GM23338 (cell line): ENCODE results near the gene SLC25A39. TPM values are rescaled to one million over a fixed set of nuclear protein-coding genes. Genes with fewer than 3 reads are reported as not detected.
"Not testable (repeated sequence)": the region's sequence is repeated elsewhere in the genome, so short reads cannot be mapped to it uniquely, and the experiment has no call there.

Experiments used
- ATAC-seq: fragments of 200-7000 bp; cut with Tn5 transposase; 3 replicates; pipeline ENCODE4 v1.9.1; 2020
- DNase-seq: peaks from one replicate; pipeline ENCODE4 v3.0.0-alpha.2; 2015; ENCODE audit warnings: low spot score
- H2AFZ ChIP-seq: fragments of 200-600 bp; sonication (generic); 2 replicates; pipeline ENCODE4 v1.8.0; 2016; ENCODE audit warnings: antibody characterized with exemption, mild to moderate bottlenecking, moderate library complexity
- H3F3A ChIP-seq: fragments of 200-600 bp; sonication (generic); replicated peaks from 2 replicates; pipeline ENCODE4 v1.8.0; 2017; ENCODE audit warnings: antibody characterized with exemption, mixed run types, low read depth
- H3K27ac ChIP-seq: fragments of 200-600 bp; sonication (generic); 2 replicates; pipeline ENCODE4 v1.6.1; 2016; ENCODE audit warnings: low read depth
- H3K27me3 ChIP-seq: fragments of 200-600 bp; sonication (generic); 2 replicates; pipeline ENCODE4 v1.8.0; 2016; ENCODE audit warnings: mild to moderate bottlenecking, mixed run types, moderate library complexity; ENCODE audit not compliant: insufficient read depth
- H3K36me3 ChIP-seq: fragments of 200-600 bp; sonication (generic); 2 replicates; pipeline ENCODE4 v1.8.0; 2016; ENCODE audit warnings: mild to moderate bottlenecking; ENCODE audit not compliant: insufficient read depth
- H3K4me1 ChIP-seq: fragments of 200-600 bp; sonication (generic); 2 replicates; pipeline ENCODE4 v1.8.0; 2016; ENCODE audit warnings: mild to moderate bottlenecking, moderate library complexity; ENCODE audit not compliant: insufficient read depth
- H3K4me2 ChIP-seq: fragments of 200-600 bp; sonication (generic); 2 replicates; pipeline ENCODE4 v1.7.1; 2017; ENCODE audit warnings: mixed run types
- H3K4me3 ChIP-seq: fragments of 200-600 bp; sonication (generic); 2 replicates; pipeline ENCODE4 v1.6.1; 2016; ENCODE audit warnings: mixed run types
- H3K79me2 ChIP-seq: fragments of 200-600 bp; sonication (generic); replicated peaks from 2 replicates; pipeline ENCODE4 v1.8.0; 2017; ENCODE audit warnings: mild to moderate bottlenecking; ENCODE audit not compliant: insufficient read depth
- H3K9me2 ChIP-seq: fragments of 200-600 bp; sonication (generic); 2 replicates; pipeline ENCODE4 v1.8.0; 2017; ENCODE audit not compliant: insufficient read depth
- H4K20me1 ChIP-seq: fragments of 200-600 bp; sonication (generic); replicated peaks from 2 replicates; pipeline ENCODE4 v1.8.0; 2017; ENCODE audit warnings: mild to moderate bottlenecking; ENCODE audit not compliant: insufficient read depth
- H3K27ac Mint-ChIP-seq: 2 replicates; pipeline ENCODE4 v1.8.0; 2020; ENCODE audit warnings: inconsistent platforms, mild to moderate bottlenecking, moderate library complexity, mixed read lengths
- H3K27me3 Mint-ChIP-seq: 3 replicates; pipeline ENCODE4 v1.8.0; 2022; ENCODE audit warnings: low read depth, mild to moderate bottlenecking, moderate library complexity, mixed read lengths, inconsistent platforms; ENCODE audit not compliant: insufficient read depth, poor library complexity
- H3K36me3 Mint-ChIP-seq: 3 replicates; pipeline ENCODE4 v1.8.0; 2021; ENCODE audit warnings: low read depth, mild to moderate bottlenecking, inconsistent platforms, moderate library complexity, mixed read lengths
- H3K4me1 Mint-ChIP-seq: 3 replicates; pipeline ENCODE4 v1.8.0; 2020; ENCODE audit warnings: mild to moderate bottlenecking, inconsistent platforms, mixed read lengths
- H3K4me3 Mint-ChIP-seq: 3 replicates; pipeline ENCODE4 v1.8.0; 2021; ENCODE audit warnings: moderate library complexity, mild to moderate bottlenecking, inconsistent platforms, mixed read lengths
- H3K9me3 Mint-ChIP-seq: 3 replicates; pipeline ENCODE4 v1.8.0; 2020; ENCODE audit warnings: moderate library complexity, mild to moderate bottlenecking, inconsistent platforms, mixed read lengths
- CREB1 ChIP-seq: fragments of 250-450 bp; sonication (Bioruptor Pico); IDR thresholded peaks from 2 replicates; pipeline ENCODE4 v1.5.0; 2020; ENCODE audit warnings: low read depth, mild to moderate bottlenecking, moderate library complexity
- EZH2 ChIP-seq: fragments of 200-600 bp; sonication (generic); IDR thresholded peaks from one replicate; pipeline ENCODE4 v1.8.0; 2017; ENCODE audit warnings: antibody characterized with exemption, mild to moderate bottlenecking, low read depth; ENCODE audit not compliant: unreplicated experiment
- JUNB ChIP-seq: IDR thresholded peaks from one replicate; pipeline ENCODE4 v1.6.1; 2016; ENCODE audit warnings: antibody characterized with exemption; ENCODE audit not compliant: unreplicated experiment
- ZNF114 ChIP-seq: fragments of 250-450 bp; sonication (Bioruptor Pico); IDR thresholded peaks from 2 replicates; pipeline ENCODE4 v1.5.0; 2020; ENCODE audit warnings: mild to moderate bottlenecking, moderate library complexity
- polyA plus RNA-seq: library from polyadenylated mRNA; unstranded; fragments of >200 nt; fragmentation: Nextera tagmentation; extraction: Ambion mirVana; gene quantifications from 2 replicates; pipeline ENCODE4 v1.2.1, GENCODE V29; 2016
- total RNA-seq: library from RNA; depleted of rRNA; stranded (reverse); fragments of >200 nt; shearing (Covaris generic); gene quantifications from 2 replicates; pipeline ENCODE4 v1.2.3, GENCODE V29; 2014
- TF ChIP-seq, protein P1 (sequence below): fragments of 250-450 bp; sonication (Bioruptor Pico); IDR thresholded peaks from 2 replicates; pipeline ENCODE4 v1.5.0; 2020; ENCODE audit warnings: mild to moderate bottlenecking, moderate library complexity
- TF ChIP-seq, protein P2 (sequence below), 2 experiments: fragments of 200-600 bp in 1 of 2; sonication (generic) in 1 of 2; conservative IDR thresholded peaks; 2 replicates each; pipeline versions ENCODE4 v1.5.1 to v1.6.1; 2016 to 2017; ENCODE audit warnings: antibody characterized with exemption in 2 of 2, low read depth in 2 of 2, mild to moderate bottlenecking in 2 of 2, moderate library complexity in 1 of 2

Gene SLC25A39
- total and polyA plus RNA-seq, 2 experiments from 2014 or later, result 184 to 202 TPM

DNA sequence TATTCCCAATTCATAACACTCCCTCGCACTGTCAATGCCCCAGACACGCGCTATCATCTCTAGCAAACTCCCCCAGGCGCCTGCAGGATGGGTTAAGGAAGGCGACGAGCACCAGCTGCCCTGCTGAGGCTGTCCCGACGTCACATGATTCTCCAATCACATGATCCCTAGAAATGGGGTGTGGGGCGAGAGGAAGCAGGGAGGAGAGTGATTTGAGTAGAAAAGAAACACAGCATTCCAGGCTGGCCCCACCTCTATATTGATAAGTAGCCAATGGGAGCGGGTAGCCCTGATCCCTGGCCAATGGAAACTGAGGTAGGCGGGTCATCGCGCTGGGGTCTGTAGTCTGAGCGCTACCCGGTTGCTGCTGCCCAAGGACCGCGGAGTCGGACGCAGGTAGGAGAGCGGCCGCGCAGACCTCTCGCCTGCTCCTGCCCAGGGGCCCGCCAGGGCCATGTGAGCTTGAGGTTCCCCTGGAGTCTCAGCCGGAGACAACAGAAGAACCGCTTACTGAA lies 20.4 kb upstream of the SLC25A39 start, which contains the start of gene GRN (continued):
- TF ChIP-seq, protein P1, sequence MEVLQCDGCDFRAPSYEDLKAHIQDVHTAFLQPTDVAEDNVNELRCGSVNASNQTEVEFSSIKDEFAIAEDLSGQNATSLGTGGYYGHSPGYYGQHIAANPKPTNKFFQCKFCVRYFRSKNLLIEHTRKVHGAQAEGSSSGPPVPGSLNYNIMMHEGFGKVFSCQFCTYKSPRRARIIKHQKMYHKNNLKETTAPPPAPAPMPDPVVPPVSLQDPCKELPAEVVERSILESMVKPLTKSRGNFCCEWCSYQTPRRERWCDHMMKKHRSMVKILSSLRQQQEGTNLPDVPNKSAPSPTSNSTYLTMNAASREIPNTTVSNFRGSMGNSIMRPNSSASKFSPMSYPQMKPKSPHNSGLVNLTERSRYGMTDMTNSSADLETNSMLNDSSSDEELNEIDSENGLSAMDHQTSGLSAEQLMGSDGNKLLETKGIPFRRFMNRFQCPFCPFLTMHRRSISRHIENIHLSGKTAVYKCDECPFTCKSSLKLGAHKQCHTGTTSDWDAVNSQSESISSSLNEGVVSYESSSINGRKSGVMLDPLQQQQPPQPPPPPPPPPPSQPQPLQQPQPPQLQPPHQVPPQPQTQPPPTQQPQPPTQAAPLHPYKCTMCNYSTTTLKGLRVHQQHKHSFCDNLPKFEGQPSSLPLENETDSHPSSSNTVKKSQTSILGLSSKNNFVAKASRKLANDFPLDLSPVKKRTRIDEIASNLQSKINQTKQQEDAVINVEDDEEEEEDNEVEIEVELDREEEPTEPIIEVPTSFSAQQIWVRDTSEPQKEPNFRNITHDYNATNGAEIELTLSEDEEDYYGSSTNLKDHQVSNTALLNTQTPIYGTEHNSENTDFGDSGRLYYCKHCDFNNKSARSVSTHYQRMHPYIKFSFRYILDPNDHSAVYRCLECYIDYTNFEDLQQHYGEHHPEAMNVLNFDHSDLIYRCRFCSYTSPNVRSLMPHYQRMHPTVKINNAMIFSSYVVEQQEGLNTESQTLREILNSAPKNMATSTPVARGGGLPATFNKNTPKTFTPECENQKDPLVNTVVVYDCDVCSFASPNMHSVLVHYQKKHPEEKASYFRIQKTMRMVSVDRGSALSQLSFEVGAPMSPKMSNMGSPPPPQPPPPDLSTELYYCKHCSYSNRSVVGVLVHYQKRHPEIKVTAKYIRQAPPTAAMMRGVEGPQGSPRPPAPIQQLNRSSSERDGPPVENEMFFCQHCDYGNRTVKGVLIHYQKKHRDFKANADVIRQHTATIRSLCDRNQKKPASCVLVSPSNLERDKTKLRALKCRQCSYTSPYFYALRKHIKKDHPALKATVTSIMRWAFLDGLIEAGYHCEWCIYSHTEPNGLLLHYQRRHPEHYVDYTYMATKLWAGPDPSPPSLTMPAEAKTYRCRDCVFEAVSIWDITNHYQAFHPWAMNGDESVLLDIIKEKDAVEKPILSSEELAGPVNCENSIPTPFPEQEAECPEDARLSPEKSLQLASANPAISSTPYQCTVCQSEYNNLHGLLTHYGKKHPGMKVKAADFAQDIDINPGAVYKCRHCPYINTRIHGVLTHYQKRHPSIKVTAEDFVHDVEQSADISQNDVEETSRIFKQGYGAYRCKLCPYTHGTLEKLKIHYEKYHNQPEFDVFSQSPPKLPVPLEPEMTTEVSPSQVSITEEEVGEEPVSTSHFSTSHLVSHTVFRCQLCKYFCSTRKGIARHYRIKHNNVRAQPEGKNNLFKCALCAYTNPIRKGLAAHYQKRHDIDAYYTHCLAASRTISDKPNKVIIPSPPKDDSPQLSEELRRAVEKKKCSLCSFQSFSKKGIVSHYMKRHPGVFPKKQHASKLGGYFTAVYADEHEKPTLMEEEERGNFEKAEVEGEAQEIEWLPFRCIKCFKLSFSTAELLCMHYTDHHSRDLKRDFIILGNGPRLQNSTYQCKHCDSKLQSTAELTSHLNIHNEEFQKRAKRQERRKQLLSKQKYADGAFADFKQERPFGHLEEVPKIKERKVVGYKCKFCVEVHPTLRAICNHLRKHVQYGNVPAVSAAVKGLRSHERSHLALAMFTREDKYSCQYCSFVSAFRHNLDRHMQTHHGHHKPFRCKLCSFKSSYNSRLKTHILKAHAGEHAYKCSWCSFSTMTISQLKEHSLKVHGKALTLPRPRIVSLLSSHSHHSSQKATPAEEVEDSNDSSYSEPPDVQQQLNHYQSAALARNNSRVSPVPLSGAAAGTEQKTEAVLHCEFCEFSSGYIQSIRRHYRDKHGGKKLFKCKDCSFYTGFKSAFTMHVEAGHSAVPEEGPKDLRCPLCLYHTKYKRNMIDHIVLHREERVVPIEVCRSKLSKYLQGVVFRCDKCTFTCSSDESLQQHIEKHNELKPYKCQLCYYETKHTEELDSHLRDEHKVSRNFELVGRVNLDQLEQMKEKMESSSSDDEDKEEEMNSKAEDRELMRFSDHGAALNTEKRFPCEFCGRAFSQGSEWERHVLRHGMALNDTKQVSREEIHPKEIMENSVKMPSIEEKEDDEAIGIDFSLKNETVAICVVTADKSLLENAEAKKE (CRISPR knock-in tag), result no peak
- no peak for TF ChIP-seq ZNF114 (CRISPR knock-in tag)
- TF ChIP-seq, protein P2, sequence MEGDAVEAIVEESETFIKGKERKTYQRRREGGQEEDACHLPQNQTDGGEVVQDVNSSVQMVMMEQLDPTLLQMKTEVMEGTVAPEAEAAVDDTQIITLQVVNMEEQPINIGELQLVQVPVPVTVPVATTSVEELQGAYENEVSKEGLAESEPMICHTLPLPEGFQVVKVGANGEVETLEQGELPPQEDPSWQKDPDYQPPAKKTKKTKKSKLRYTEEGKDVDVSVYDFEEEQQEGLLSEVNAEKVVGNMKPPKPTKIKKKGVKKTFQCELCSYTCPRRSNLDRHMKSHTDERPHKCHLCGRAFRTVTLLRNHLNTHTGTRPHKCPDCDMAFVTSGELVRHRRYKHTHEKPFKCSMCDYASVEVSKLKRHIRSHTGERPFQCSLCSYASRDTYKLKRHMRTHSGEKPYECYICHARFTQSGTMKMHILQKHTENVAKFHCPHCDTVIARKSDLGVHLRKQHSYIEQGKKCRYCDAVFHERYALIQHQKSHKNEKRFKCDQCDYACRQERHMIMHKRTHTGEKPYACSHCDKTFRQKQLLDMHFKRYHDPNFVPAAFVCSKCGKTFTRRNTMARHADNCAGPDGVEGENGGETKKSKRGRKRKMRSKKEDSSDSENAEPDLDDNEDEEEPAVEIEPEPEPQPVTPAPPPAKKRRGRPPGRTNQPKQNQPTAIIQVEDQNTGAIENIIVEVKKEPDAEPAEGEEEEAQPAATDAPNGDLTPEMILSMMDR (conservative IDR thresholded peaks at IDR 0.05; ENCODE audit: low read depth in 2 of 2), result no peak
- TF ChIP-seq JUNB, result no peak
- peak; percentile 75 for TF ChIP-seq CREB1

DNA sequence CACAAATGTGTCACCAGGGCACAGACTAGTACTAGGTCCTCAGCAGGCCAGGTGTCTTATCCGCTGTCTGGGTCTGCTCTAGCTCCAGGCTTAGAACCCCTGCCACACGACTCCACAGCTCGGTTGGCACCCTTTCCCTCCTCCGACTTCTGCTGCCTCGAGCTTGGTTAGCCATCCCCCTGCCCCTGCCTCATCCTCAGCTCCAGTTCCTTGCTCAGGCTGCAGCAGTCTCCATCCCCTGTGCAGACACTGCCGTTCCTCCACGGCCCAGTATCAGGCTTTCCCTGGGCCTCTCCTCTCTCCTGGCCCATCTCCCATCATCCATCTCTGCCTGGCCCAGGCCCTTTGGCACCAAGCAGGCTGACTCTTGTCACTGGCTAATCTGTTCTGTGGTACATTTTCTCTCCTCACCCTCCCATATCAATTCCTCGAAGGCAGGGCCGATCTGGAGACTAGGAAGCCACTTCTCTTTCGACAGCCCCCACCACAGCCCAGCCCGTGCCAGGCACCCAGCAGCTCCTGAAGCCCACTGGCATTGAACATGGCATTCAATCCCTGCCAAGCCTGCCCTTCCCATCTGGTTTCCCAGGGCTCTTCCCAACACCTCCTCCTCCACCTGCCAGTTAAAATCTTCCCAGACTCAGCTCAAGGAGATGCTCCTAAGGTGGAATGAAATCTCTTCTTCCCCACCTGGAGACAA lies 19.0 kb upstream of the SLC25A39 start:
- H3K36me3 Mint-ChIP-seq, result no peaks in the 10 kb centered on the region
- no peaks in the 10 kb centered on the region for H3K9me2 ChIP-seq
- H3K4me2 ChIP-seq, result no peak overlapping the region
- H2AFZ ChIP-seq, result no peak overlapping the region
- peaks cover 4% of the 10 kb centered on the region; the same call in 1 of the 2 replicates for H3K4me1 ChIP-seq
- no peaks in the 10 kb centered on the region for H4K20me1 ChIP-seq
- no peak overlapping the region; the same call in 2 of the 3 replicates for H3K4me3 Mint-ChIP-seq
- TF ChIP-seq EZH2, result no peak
- DNase-seq (no peak), ATAC-seq (no peak)
- no peak overlapping the region for H3K27ac ChIP-seq
- H3K36me3 ChIP-seq, result no peaks in the 10 kb centered on the region
- no peaks in the 10 kb centered on the region for H3F3A ChIP-seq
- H3K27ac Mint-ChIP-seq, result no peak overlapping the region
- no peak overlapping the region for H3K4me3 ChIP-seq
- H3K9me3 Mint-ChIP-seq, result peaks cover 3% of the 10 kb centered on the region; the same call in 1 of the 3 replicates
- no peaks in the 10 kb centered on the region for H3K27me3 ChIP-seq
- peaks cover 4% of the 10 kb centered on the region; the same call in 1 of the 2 replicates for H3K79me2 ChIP-seq
- peaks cover 13% of the 10 kb centered on the region for H3K27me3 Mint-ChIP-seq
- H3K4me1 Mint-ChIP-seq, result peaks cover 8% of the 10 kb centered on the region; the same call in 2 of the 3 replicates

DNA sequence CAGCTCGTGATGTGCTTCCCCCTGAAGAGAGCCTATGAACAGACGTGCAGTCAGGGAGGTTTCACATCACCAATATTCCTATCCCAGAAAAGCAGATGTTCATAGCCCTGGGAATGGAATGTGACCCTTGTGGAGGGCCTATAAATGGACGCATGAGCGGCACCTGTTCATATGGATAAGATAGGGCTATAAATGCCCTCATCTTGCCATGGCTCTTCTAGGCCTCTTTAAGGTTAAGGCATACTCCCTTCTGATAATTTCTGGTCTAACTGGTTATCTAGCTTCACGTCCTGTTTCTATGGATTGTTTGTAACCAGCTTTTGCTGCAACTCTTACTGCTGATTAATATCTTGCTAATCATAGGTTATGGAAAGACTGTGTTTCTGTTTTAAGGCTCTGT lies 15.9 kb upstream of the SLC25A39 start:
- not testable (repeated sequence) for H3K4me3 Mint-ChIP-seq, DNase-seq, H2AFZ ChIP-seq, H3K79me2 ChIP-seq, H3F3A ChIP-seq, H3K9me2 ChIP-seq, H3K36me3 Mint-ChIP-seq, H3K4me2 ChIP-seq, H3K4me1 ChIP-seq, H3K9me3 Mint-ChIP-seq, H3K4me3 ChIP-seq, H3K27ac ChIP-seq, H3K27me3 ChIP-seq, H3K4me1 Mint-ChIP-seq, H3K36me3 ChIP-seq, H4K20me1 ChIP-seq, H3K27ac Mint-ChIP-seq, ATAC-seq
- peaks cover 13% of the 10 kb centered on the region for H3K27me3 Mint-ChIP-seq
